B cell (primary cell): ENCODE data around the gene ZNF335. TPM values are rescaled to one million over a fixed set of nuclear protein-coding genes. Genes with fewer than 3 reads are reported as not detected.
"Not testable (repeated sequence)": the region's sequence is repeated elsewhere in the genome, so short reads cannot be mapped to it uniquely, and the experiment has no call there.

Source experiments
- ATAC-seq: fragments of 200-7000 bp; cut with Tn5 transposase; one replicate; pipeline ENCODE4 v1.10.0; 2021; ENCODE audit warnings: low read depth, mild to moderate bottlenecking, moderate number of reproducible peaks, moderate library complexity
- CTCF ChIA-PET: fragments of 350-600 bp; sonication (Branson Sonifier 250); formaldehyde crosslinking; loops from one replicate; lab custom pipeline; 2021; ENCODE audit warnings: antibody characterized with exemption, inconsistent platforms; lab: Charles Lee
- POLR2A ChIA-PET: fragments of 350-600 bp; sonication (Branson Sonifier 250); formaldehyde crosslinking; loops from one replicate; lab custom pipeline; 2021; ENCODE audit warnings: antibody characterized with exemption; lab: Charles Lee
- DNase-seq: peaks from one replicate; pipeline ENCODE4 v3.0.0; 2013
- H2AFZ ChIP-seq: 2 replicates; pipeline ENCODE4 v1.6.1; 2012; ENCODE audit warnings: mild to moderate bottlenecking, low read depth, low read length; ENCODE audit not compliant: insufficient read depth, poor library complexity, severe bottlenecking
- H3K27ac ChIP-seq, 2 donors: 1 replicate in 1 of 2; 2 replicates in 1 of 2; pipeline ENCODE4 v1.5.1; 2012 to 2013; ENCODE audit warnings: low read length in 2 of 2, mild to moderate bottlenecking in 2 of 2, moderate library complexity in 1 of 2
- H3K27me3 ChIP-seq, 4 experiments: fragments of 200-600 bp in 1 of 4; sonication (generic) in 1 of 4; replicated peaks in 1 of 4; 1 replicate in 2 of 4; 2 replicates in 2 of 4; pipeline versions ENCODE4 v1.6.1 to v1.7.0; 2013 to 2016; ENCODE audit warnings: low read length in 3 of 4, mild to moderate bottlenecking in 2 of 4, mixed read lengths in 1 of 4, moderate library complexity in 1 of 4; ENCODE audit not compliant: insufficient read depth in 4 of 4, control insufficient read depth in 3 of 4; ENCODE audit errors: control extremely low read depth in 1 of 4
- H3K36me3 ChIP-seq, 2 experiments: replicated peaks in 1 of 2; 1 replicate in 1 of 2; 2 replicates in 1 of 2; pipeline versions ENCODE4 v1.6.1 to v1.7.1; 2013; ENCODE audit warnings: low read length in 1 of 2; ENCODE audit not compliant: insufficient read depth in 2 of 2, control insufficient read depth in 1 of 2; ENCODE audit errors: control extremely low read depth in 1 of 2, extremely low read depth in 1 of 2
- H3K4me1 ChIP-seq, 2 donors: fragments of 200-600 bp in 1 of 2; sonication (generic) in 1 of 2; 1 replicate in 1 of 2; 2 replicates in 1 of 2; pipeline versions ENCODE4 v1.5.1 to v1.6.1; 2013 to 2017; ENCODE audit warnings: low read length in 2 of 2; ENCODE audit not compliant: control insufficient read depth in 2 of 2, insufficient read depth in 2 of 2
- H3K4me2 ChIP-seq: replicated peaks from 2 replicates; pipeline ENCODE3; 2012; ENCODE audit warnings: mild to moderate bottlenecking, low read depth, low read length; ENCODE audit not compliant: poor library complexity, severe bottlenecking
- H3K4me3 ChIP-seq, 5 experiments: fragments of 200-600 bp in 1 of 5; sonication (generic) in 1 of 5; 1 replicate in 3 of 5; 2 replicates in 2 of 5; pipeline versions ENCODE4 v1.5.1 to v1.7.0; 2011 to 2016; ENCODE audit warnings: low read length in 4 of 5, mild to moderate bottlenecking in 4 of 5, low read depth in 2 of 5, control low read depth in 1 of 5, moderate library complexity in 1 of 5; ENCODE audit not compliant: insufficient read depth in 1 of 5; ENCODE audit errors: control extremely low read depth in 1 of 5, extremely low read depth in 1 of 5
- H3K79me2 ChIP-seq: fragments of 200-600 bp; sonication (generic); one replicate; pipeline ENCODE4 v1.6.0; 2016; ENCODE audit warnings: low read length; ENCODE audit not compliant: control insufficient read depth, insufficient read depth
- H3K9ac ChIP-seq: fragments of 200-600 bp; sonication (generic); 2 replicates; pipeline ENCODE4 v1.6.1; 2017; ENCODE audit warnings: mild to moderate bottlenecking, low read length, moderate library complexity
- H3K9me3 ChIP-seq, 3 donors: one replicate each; pipeline versions ENCODE4 v1.6.1 to v1.7.1; 2013; ENCODE audit warnings: low read length in 2 of 3; ENCODE audit not compliant: control insufficient read depth in 2 of 3, insufficient read depth in 1 of 3; ENCODE audit errors: control extremely low read depth in 1 of 3
- H4K20me1 ChIP-seq: 2 replicates; pipeline ENCODE4 v1.6.0; 2012; ENCODE audit warnings: mild to moderate bottlenecking, low read length; ENCODE audit not compliant: insufficient read depth, control insufficient read depth, poor library complexity, severe bottlenecking
- H3K27ac Mint-ChIP-seq: one replicate; pipeline ENCODE4 v1.8.0; 2021; ENCODE audit warnings: mixed read lengths
- H3K27me3 Mint-ChIP-seq: one replicate; pipeline ENCODE4 v1.8.0; 2021; ENCODE audit warnings: mixed read lengths
- H3K4me1 Mint-ChIP-seq: one replicate; pipeline ENCODE4 v1.8.0; 2021; ENCODE audit warnings: mixed read lengths
- H3K4me3 Mint-ChIP-seq: one replicate; pipeline ENCODE4 v1.8.0; 2021; ENCODE audit warnings: mixed read lengths
- H3K9me3 Mint-ChIP-seq: one replicate; pipeline ENCODE4 v1.8.0; 2022; ENCODE audit warnings: mixed read lengths; ENCODE audit not compliant: insufficient read depth
- CTCF ChIP-seq: fragments of 200-600 bp; IDR thresholded peaks from one replicate; pipeline ENCODE4 v1.8.0; 2022; ENCODE audit warnings: antibody characterized with exemption, mild to moderate bottlenecking
- EZH2 ChIP-seq: IDR thresholded peaks from 2 replicates; pipeline ENCODE4 v1.6.1; 2012; ENCODE audit warnings: borderline replicate concordance, low read depth, mild to moderate bottlenecking, moderate library complexity, low read length; ENCODE audit not compliant: insufficient read depth, poor library complexity, severe bottlenecking
- WGBS: methylation state at CpG from one replicate; pipeline ENCODE4 v1.1.5; 2013; ENCODE audit warnings: missing lambda C conversion rate; ENCODE audit not compliant: insufficient coverage; 5-methylcytosine and 5-hydroxymethylcytosine counted together
- intact Hi-C: fragments of 100-400 bp; cut with micrococcal nuclease; formaldehyde crosslinking; loops from one replicate; pipeline ENCODE4 v1.10.0; 2022
- polyA plus RNA-seq: library from polyadenylated mRNA; depleted of rRNA; stranded (reverse); fragments of >200 nt; gene quantifications from 2 replicates; pipeline ENCODE4 v1.2.3, GENCODE V29; 2012
- total RNA-seq, 2 donors: library from RNA; stranded (reverse); fragments of 120-200 nt in 1 of 2; gene quantifications; 1 replicate in 1 of 2; 2 replicates in 1 of 2; pipeline versions ENCODE4 v1.2.3 to v1.2.4, GENCODE V29; 2013 to 2022

Gene ZNF335
- total and polyA plus RNA-seq, 2 donors (not counting 1 experiment from before 2014, with no cell fraction given) = 62.3 to 62.7 TPM

DNA sequence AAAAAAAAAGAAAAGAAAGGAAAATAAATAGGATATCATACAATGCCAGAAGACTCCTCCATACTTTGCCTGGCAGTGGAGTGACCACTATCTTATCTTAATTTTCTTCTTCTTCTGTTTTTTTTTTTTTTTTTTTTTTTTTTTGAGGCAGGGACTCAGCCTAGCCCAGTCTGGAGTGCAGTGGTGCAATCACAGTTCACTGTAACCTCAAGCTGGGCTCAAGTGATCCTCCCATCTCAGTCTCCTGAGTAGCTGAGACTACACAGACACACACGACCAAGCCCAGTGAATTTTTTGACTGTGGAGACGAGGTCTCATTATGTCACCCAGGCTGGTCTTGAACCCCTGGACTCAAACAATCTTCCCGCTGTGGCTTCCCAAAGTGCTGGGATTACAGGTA lies 19.6 kb upstream of the ZNF335 start:
- Histone ChIP-seq H4K20me1 (no peaks in the 10 kb centered on the region), H3K4me1 (peaks cover 7 to 14% of the 10 kb centered on the region in 2 donors), H3K79me2 (no peaks in the 10 kb centered on the region), H3K27me3 (peaks cover 0 to 30% (median 7%) of the 10 kb centered on the region in 4 experiments), H3K9ac (no peak overlapping the region), H3K9me3 (peaks cover 0 to 9% (median 0%) of the 10 kb centered on the region in 3 donors), H3K27ac (no peak overlapping the region), H3K4me3 (no peak overlapping the region), H2AFZ (no peak overlapping the region), H3K4me2 (no peak overlapping the region), H3K36me3 (no peaks in the 10 kb centered on the region)
- Mint-ChIP-seq H3K27me3 (peaks cover 13% of the 10 kb centered on the region), H3K27ac (no peak overlapping the region), H3K4me1 (peaks cover 10% of the 10 kb centered on the region), H3K9me3 (no peaks in the 10 kb centered on the region), H3K4me3 (no peak overlapping the region)
- CTCF ChIA-PET = interaction anchor here (0.7 to 6.9 kb wide), 3 partner anchors 11 to 157 kb away, joined by 3 to 84 read pairs (median 4); no protein-coding TSS in a partner anchor
- 78% methylated on average over 3 of the region's 3 CpGs for WGBS
- TF ChIP-seq EZH2 (no peak), CTCF (no peak)
- intact Hi-C loops = no loop called here
- POLR2A ChIA-PET = no interaction called here
- ATAC-seq = no peak
- no peak for DNase-seq

- peaks cover 13% of the 10 kb centered on the region for H3K27me3 Mint-ChIP-seq
- H3K4me3 ChIP-seq, H2AFZ ChIP-seq, ATAC-seq, H3K27ac Mint-ChIP-seq, H3K4me2 ChIP-seq, H4K20me1 ChIP-seq, H3K9me3 Mint-ChIP-seq, DNase-seq, POLR2A ChIA-PET, H3K36me3 ChIP-seq, H3K9ac ChIP-seq, intact Hi-C loops, H3K79me2 ChIP-seq, H3K9me3 ChIP-seq, H3K4me3 Mint-ChIP-seq, H3K27ac ChIP-seq, H3K4me1 Mint-ChIP-seq: not testable (repeated sequence)
- H3K4me1 ChIP-seq = peaks cover 7 to 14% of the 10 kb centered on the region in 2 donors
- peaks cover 0 to 24% (median 8%) of the 10 kb centered on the region in 4 experiments for H3K27me3 ChIP-seq
- CTCF ChIA-PET = interaction anchor here (0.7 to 6.9 kb wide), 7 partner anchors 9 to 174 kb away, joined by 3 to 84 read pairs (median 6); partner anchors contain the start of gene ZNF335
- WGBS = 90% methylated on average over 3 of the region's 6 CpGs
Observed at GRCh38 chr20:45988830-45989229, 16.8 kb upstream of the ZNF335 start.
